ENCODE results near the gene OR5B3. TPM values are rescaled to one million over a fixed set of nuclear protein-coding genes. Genes with fewer than 3 reads are reported as not detected.

OR5B3 gene
- total RNA-seq = not detected in 2 replicates

DNA sequence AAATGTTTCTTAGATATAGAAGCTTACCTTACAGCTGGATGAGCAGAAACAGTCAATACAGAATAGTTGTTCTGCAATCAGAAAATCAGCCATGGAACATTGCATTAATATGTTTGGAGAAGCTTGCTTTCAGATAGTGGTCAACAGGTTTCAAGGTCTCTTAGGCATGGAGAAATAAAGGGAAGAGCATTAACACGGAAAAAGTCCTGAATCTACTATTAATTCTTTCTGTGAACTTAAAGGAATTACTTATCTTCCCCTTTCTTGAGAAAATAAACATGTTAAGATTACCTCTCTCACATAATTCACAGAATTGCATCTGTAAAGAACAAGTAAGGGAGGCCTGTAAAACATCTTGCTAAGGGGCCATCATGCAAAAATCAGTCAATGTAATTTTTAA, at the start of gene OR5B3:
Gene OR5B3, minus strand, starts transcription at position 101 of the 400 bp plus-strand sequence. CDS start 3,465 bp downstream, outside the sequence.
- H3K4me2 ChIP-seq (ENCODE audit: insufficient read depth, low read length) = no peak within 1 kb of the TSS
- no peak for TF ChIP-seq CTCF (IDR thresholded peaks at IDR 0.05; ENCODE audit: extremely low read depth, low read depth, low read length)
- no peak within 1 kb of the TSS for H3K4me3 ChIP-seq (ENCODE audit: insufficient read depth, low read length)
- H2AFZ ChIP-seq (ENCODE audit: low read length) = no peak within 1 kb of the TSS
- no peak within 1 kb of the TSS for H3K27ac ChIP-seq (ENCODE audit: low read depth, low read length)
- H4K20me1 ChIP-seq (ENCODE audit: insufficient read depth, low read length) = no peaks in the 10 kb centered on the region
- no peaks in the 10 kb centered on the region for H3K27me3 ChIP-seq (ENCODE audit: insufficient read depth, low read length)
- H3K36me3 ChIP-seq (ENCODE audit: insufficient read depth, low read length) = no peaks in the 10 kb centered on the region
- DNase-seq (ENCODE audit: insufficient read length, low spot score, missing footprints) = no peak
- H3K79me2 ChIP-seq (ENCODE audit: insufficient read depth, low read length) = no peaks in the 10 kb centered on the region
- H3K9me3 ChIP-seq (ENCODE audit: low read depth, low read length) = no peaks in the 10 kb centered on the region
- H3K4me1 ChIP-seq (ENCODE audit: insufficient read depth, low read length) = no peaks in the 10 kb centered on the region

GRCh38 chr11:58451585-58451984, 44.9 kb upstream of the OR5B3 start:
- Histone ChIP-seq H3K79me2 (ENCODE audit: insufficient read depth, low read length) (no peaks in the 10 kb centered on the region), H3K4me2 (ENCODE audit: insufficient read depth, low read length) (no peak overlapping the region), H3K27ac (ENCODE audit: low read depth, low read length) (no peak overlapping the region), H4K20me1 (ENCODE audit: insufficient read depth, low read length) (no peaks in the 10 kb centered on the region), H3K4me3 (ENCODE audit: insufficient read depth, low read length) (no peak overlapping the region), H3K4me1 (ENCODE audit: insufficient read depth, low read length) (no peaks in the 10 kb centered on the region), H3K9me3 (ENCODE audit: low read depth, low read length) (no peaks in the 10 kb centered on the region), H2AFZ (ENCODE audit: low read length) (no peak overlapping the region), H3K36me3 (ENCODE audit: insufficient read depth, low read length) (no peaks in the 10 kb centered on the region), H3K27me3 (ENCODE audit: insufficient read depth, low read length) (no peaks in the 10 kb centered on the region)
- no peak for DNase-seq (ENCODE audit: insufficient read length, low spot score, missing footprints)
- no peak for TF ChIP-seq CTCF (IDR thresholded peaks at IDR 0.05; ENCODE audit: extremely low read depth, low read depth, low read length)

DNA sequence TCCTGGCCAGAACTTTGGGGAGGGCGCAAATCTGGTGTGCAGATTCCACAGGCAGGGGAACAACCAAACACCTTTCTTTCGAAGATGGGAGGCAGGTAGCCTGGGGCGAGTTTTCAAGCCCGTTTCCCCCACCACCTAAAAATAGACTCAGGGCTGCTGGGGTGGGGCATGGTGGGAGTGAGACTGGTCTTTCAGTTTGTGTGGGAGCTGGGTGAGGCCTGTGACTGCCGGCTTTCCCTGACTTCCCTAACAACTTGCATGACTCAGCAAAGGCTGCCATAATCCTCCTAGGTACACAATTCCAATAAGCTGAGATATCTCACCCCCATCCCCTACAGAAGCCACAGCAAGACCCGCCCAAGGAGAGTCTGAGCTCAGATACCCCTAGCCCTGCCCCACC, 39.6 kb upstream of the OR5B3 start:
- H3K36me3 ChIP-seq (ENCODE audit: insufficient read depth, low read length) = no peaks in the 10 kb centered on the region
- no peak overlapping the region for H3K4me2 ChIP-seq (ENCODE audit: insufficient read depth, low read length)
- no peaks in the 10 kb centered on the region for H3K9me3 ChIP-seq (ENCODE audit: low read depth, low read length)
- no peak overlapping the region for H2AFZ ChIP-seq (ENCODE audit: low read length)
- H3K4me3 ChIP-seq (ENCODE audit: insufficient read depth, low read length) = no peak overlapping the region
- no peaks in the 10 kb centered on the region for H3K27me3 ChIP-seq (ENCODE audit: insufficient read depth, low read length)
- no peak for DNase-seq (ENCODE audit: insufficient read length, low spot score, missing footprints)
- no peaks in the 10 kb centered on the region for H4K20me1 ChIP-seq (ENCODE audit: insufficient read depth, low read length)
- H3K79me2 ChIP-seq (ENCODE audit: insufficient read depth, low read length) = no peaks in the 10 kb centered on the region
- no peaks in the 10 kb centered on the region for H3K4me1 ChIP-seq (ENCODE audit: insufficient read depth, low read length)
- no peak for TF ChIP-seq CTCF (IDR thresholded peaks at IDR 0.05; ENCODE audit: extremely low read depth, low read depth, low read length)
- no peak overlapping the region for H3K27ac ChIP-seq (ENCODE audit: low read depth, low read length)

DNA sequence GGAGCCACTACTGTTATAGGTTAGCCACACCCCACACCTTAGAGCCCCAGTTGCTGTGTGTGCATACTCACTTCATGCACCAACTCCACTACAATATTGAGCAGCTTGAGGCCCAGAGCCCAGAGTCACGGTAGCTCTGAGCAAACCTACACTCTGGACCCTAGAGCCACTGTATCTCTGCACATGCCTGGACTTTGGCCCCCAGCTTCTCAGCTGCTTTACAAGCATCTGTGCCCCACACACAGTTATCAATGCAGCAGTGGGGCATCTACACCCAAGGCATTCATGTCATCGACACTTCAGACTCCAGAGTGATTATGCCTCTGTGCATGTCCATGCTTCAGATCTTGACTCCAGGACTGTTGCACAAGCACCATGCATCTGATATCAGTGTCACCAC, 37.6 kb upstream of the OR5B3 start:
- H3K36me3 ChIP-seq (ENCODE audit: insufficient read depth, low read length) = no peaks in the 10 kb centered on the region
- H3K4me1 ChIP-seq (ENCODE audit: insufficient read depth, low read length) = no peaks in the 10 kb centered on the region
- H3K27ac ChIP-seq (ENCODE audit: low read depth, low read length) = no peak overlapping the region
- TF ChIP-seq CTCF (IDR thresholded peaks at IDR 0.05; ENCODE audit: extremely low read depth, low read depth, low read length) = no peak
- H3K4me2 ChIP-seq (ENCODE audit: insufficient read depth, low read length) = no peak overlapping the region
- H2AFZ ChIP-seq (ENCODE audit: low read length) = no peak overlapping the region
- H3K79me2 ChIP-seq (ENCODE audit: insufficient read depth, low read length) = no peaks in the 10 kb centered on the region
- peak; percentile 36 for DNase-seq (ENCODE audit: insufficient read length, low spot score, missing footprints)
- H4K20me1 ChIP-seq (ENCODE audit: insufficient read depth, low read length) = no peaks in the 10 kb centered on the region
- H3K4me3 ChIP-seq (ENCODE audit: insufficient read depth, low read length) = no peak overlapping the region
- H3K9me3 ChIP-seq (ENCODE audit: low read depth, low read length) = no peaks in the 10 kb centered on the region
- H3K27me3 ChIP-seq (ENCODE audit: insufficient read depth, low read length) = no peaks in the 10 kb centered on the region

Measured in osteoblast (primary cell).